HG02973 (cell line): ENCODE measurements around the gene PRSS53.
"Not testable (repeated sequence)": the region's sequence is repeated elsewhere in the genome, so short reads cannot be mapped to it uniquely, and the experiment has no call there.

Experiments used
- ATAC-seq: cut with Tn5 transposase; IDR thresholded peaks from one replicate; pipeline ENCODE4 v1.9.1; 2021; ENCODE audit warnings: moderate library complexity; ENCODE audit not compliant: unreplicated experiment

PRSS53 gene

DNA sequence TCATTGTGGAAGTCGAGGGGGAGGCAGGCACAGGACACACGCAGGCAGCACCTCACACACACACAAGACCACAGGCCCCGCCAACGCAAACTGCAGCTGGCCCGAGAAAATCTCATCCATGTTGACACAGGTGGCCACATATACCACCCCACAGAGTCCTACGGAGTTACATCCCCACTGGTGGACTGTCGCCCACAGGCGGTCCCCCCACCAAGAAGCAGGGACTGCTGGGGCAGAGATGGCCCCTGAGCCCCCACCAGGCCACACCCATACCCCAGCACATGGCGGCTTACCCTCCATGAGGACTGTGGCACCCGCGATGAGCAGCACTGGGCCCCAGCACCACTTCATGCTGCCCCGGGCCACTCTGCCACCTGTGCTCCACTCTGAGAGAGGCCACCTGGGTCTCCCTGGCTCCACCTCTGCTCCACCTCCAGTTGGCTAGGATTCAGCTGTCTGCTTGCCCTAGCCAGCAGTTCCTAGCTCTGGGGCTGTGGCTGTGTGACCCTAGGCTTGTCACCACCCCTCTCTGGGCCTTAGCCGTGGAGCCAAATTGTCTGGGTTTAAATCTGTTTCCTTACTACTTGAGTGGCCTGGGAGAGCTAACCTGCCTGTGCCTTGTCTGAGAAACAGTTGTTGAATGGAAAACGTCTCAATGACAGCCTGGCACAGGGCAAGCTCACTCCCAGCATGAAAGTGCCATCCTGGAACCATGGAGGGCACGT, at the start of gene PRSS53:
TSS of gene PRSS53 (minus strand) at position 485 of the 725 bp plus-strand sequence. CDS start at position 351, 134 bp downstream.
- no peak for ATAC-seq

DNA sequence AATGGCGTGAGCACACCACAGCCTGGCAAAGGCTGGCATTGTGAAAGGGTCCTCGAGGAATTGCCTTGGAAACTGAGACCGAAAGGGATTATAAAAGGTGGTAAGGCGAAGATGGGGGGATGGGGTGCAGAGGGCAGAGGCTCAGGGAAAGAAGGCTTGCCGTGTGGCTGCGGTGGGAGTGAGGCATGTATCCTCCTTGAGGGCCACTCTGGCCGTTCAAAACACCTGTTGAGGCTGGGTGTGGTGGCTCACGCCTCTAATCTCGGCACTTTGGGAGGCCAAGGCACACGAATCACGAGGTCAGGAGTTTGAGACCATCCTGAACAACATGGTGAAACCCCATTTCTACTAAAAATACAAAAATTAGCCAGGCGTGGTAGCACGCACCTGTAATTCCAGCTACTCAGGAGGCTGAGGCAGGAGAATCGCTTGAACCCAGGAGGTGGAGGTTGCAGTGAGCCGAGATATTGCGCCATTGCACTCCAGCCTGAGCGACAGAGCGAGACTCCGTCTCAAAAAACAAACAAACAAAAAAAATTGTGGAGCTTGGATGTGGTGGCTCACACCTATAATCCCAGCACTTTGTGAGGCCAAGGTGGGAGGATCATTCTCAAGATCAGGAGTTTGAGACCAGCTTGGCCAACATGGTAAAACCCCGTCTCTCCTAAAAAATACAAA, 48.2 kb upstream of the PRSS53 start:
- not testable (repeated sequence) for ATAC-seq

DNA sequence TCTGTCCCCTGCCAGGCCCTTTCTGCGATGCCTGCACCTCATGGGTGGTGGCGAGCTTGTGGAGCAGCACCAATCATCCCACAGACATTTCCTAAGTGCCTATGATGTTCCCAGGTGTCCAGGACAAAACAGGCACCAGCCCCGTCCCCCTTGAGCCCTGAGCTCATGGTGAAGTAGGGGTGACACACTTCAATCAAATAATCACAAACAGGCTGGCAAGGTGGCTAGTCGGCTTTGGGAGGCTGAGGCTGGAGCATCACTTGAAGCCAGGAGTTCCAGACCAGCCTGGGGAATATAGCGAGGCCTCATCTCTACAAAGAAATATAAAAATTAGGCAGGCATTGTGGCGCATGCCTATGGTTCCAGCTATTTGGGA, 47.5 kb upstream of the PRSS53 start:
- no peak for ATAC-seq

DNA sequence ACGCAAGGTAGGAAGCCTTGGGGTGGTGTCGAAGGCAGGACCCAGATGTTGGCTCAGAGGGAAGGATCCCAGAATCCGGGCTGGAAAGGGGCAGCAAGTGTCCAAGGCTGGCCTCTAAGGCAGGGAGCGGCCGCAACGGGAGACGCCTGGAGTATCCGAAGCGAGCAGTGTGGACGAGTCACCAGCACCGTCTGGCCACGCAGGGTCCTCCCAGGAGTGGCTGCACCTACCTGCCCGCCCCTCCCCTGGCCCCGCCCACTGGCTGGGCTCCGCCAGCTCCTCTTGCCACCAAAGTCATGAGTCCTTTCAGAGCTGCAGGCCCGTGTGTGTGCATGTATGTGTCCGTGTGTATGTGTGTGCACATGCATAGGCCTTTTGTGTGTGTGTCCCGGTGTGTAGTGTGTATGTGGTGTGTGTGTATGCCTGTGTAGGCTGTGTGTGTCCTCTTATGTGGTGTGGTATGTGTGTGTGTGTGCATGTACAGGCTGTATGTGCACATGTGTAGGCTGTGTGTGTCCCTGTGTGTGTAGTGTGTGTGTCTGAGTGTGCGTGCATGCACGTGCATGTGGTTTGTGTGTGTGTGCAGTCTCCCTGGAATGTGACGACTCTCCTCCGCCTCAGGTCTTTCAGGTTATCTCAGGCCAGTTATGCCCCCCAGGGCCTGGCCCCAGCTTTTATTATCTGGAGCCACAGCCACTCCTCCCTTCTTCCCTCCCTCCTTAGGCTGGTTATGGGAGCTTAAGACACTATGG, 47.0 kb upstream of the PRSS53 start, which contains the start of gene PRSS8:
TSS of gene PRSS8 (minus strand) at position 193 of the 752 bp plus-strand sequence. CDS start 229 bp downstream, outside the sequence.
- ATAC-seq, result no peak

DNA sequence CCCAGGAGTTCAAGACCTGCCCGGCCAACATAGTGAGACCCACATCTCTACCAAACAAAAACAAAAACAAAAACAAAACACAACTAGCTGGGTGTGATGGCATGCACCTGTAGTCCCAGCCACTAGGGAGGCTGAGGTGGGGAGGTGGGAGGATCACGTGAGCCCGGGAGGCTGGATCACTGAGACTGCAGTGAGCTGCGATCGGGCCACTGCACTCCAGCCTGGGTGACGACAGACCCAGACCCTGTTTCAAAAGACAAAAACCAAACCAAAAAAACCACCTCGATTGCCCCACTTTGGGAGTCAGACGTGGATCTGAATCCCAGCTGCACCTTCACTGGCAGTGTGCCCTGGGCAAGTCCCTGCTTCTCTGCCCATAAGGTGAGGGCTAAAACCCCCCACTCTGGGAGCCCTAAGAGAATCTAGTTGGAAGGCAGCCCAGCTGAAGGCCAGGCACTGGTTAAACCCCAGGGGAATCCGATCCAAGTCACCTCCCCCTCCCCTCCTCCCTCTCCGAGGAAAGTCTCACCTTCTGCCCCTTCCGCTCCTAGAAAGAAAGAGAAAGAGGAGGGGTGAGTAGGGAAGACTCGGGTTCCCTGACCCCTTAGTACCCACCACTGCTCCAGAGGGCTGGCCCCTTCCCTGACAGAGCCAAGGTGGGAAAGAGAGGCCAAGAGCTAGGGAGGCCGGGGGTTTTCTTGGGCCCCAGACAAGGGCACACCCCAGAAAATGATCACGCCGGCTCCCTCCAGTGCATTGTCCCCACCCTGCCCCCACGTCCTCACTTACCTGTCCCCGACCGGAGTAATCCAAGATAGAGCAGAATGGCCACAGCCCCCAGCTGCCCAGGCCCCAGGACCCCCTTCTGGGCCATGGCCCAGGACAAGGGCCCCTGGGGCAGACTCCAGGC, 46.1 kb upstream of the PRSS53 start:
- no peak for ATAC-seq

DNA sequence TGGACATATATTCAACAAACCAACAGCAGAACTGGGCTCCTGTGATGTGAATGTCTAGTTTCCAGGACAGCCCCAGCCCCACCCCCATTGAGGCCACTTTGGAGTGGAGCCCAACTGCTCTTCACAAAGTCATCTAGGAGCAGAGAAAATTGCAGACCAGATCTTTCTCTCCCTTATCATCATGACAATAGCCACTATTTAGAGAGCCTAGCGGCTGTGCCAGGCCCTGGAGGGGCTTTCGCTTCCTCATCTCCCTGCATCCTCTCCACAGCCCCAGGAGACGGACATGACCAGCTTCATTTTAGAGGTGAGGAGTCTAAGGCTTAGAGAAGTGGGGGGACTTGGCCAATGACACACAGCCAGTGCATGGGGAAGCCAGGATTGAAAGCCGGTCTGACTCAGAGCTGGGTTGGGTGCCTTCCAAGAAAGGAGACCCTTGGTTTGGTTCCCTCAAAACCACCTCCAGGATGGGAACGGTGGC, 45.4 kb upstream of the PRSS53 start:
- ATAC-seq, result no peak

DNA sequence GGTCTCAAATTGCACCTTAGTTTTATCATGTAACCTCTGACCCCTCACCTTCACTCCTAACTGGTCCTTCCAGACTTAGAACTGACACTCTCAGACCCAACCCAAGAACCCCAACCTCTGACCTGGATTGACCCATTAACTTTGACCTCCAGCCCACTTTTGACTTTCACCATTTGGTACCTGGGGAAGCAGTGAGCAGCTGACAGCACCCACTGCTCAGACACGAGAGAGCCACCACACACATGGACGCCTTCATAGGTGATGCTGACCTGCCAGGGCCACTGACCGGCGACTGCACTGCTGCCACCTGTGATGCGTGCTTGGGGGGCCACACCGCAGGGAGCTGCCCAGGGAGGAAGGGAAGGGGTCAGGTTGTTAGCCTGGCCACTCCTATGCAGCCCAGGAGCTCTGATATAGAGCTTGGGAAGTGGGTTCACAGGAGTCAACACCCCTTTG, 44.3 kb upstream of the PRSS53 start:
- ATAC-seq, result no peak

DNA sequence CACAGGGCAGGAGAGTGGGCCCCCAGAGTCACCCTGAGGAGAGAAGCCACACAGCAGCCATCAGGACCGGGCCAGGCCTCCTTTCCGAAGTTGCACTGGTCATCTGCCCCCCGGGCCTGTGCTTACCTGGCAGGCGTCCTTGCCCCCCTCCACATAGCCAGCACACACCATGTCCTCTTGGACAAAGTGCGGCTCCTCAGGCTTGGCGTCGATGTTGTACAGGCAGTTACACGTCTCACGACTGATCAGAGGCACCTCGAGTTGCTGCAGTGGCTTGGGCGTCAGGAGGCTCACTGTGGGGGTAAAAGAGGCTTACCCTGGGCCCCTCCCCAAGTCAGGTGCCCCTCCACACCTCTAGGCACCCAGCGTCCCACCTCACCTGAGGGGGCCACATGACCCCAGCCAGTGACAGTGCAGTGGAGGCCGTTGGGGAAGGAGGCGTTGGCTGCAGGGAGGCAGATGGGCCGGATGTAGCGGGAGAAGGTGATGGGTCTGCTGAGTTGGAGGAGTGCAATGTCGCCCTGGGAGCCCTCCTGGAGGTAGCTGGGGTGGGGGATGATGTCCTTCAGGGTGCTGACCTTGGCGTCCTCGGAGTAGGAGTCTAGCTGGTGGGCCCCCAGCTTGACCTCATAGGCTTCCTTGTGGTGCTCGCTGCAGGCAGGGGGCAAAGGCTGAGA, 43.7 kb upstream of the PRSS53 start:
- ATAC-seq, result no peak

DNA sequence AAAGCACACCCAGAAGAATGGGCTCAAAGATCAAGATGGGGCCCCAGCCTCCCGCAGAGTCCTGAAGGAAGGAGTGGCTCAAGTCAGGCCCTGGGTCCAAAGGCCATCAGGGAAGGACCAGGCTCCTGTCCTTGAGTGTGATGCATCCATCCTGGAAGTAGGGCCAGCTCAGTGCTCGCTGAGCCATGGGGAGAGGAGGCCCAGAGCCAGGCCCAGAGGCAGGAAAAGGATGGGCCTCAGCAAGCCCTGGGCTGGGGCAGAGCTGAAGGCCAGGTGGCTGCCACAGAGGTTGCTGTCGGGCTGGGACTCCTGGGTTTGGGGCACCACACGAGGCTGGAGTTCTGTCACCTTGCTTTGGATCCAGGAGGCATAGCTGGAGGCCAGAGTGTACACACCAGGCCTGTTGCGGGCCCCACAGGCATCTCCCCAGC, 43.1 kb upstream of the PRSS53 start:
- ATAC-seq, result no peak

DNA sequence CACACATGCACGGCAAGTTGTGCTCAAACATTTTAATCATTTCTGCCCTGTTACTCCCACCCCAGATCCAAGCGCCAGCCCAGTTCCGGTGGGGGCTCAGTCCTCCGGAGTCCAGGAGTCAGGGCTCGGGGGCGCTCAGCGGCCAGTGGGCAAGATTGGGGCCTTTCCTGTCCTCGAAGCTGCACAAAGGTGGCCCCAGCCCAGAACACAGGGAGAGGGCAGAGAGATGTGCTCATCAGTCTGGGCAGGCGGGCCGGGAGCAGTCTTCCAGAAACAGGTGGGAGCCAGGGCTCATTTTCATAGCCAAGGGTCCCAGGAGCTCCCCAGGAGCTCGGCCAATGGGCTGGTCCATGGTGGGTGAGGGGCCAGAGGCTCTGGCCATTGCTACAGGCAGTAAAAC, 42.7 kb upstream of the PRSS53 start:
- no peak for ATAC-seq

DNA sequence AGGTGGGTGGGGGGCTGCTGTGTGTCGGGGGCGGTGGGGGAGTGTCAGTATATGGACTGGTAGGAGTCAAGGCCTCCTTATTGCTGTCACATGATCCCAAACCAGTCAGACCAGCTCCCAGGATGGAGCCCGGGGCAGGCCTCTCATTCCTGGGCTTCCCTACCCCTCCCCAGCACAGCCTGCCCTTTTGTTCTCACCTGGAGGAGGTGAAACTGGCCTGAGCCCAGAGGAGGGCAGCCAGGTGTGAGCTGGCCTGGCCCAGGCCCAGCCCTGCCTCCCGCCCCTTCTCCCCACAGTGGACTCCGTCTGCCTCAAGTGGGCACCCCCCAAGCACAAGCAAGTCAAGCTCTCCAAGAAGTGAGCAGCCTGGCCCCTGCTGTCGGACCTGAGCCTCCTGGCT, 42.2 kb upstream of the PRSS53 start:
- ATAC-seq, result no peak

DNA sequence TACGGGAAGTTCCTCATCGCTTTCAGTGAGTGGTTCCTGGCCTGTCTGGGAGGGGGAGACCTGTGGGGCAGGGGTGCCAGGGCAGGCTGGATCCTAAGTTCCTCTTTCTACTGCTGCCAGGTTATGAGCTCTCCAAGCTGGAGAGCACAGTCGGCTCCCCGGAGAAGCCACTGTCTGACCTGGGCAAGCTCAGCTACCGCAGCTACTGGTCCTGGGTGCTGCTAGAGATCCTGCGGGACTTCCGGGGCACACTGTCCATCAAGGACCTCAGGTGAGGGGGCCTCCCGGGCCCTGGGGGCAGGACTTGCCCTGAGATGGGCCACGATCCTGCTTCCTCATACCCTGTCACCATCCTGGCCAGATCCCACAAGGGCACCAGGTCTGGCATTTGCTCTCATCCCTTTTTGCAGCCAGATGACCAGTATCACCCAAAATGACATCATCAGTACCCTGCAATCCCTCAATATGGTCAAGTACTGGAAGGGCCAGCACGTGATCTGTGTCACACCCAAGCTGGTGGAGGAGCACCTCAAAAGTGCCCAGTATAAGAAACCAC, 41.7 kb upstream of the PRSS53 start:
- no peak for ATAC-seq

DNA sequence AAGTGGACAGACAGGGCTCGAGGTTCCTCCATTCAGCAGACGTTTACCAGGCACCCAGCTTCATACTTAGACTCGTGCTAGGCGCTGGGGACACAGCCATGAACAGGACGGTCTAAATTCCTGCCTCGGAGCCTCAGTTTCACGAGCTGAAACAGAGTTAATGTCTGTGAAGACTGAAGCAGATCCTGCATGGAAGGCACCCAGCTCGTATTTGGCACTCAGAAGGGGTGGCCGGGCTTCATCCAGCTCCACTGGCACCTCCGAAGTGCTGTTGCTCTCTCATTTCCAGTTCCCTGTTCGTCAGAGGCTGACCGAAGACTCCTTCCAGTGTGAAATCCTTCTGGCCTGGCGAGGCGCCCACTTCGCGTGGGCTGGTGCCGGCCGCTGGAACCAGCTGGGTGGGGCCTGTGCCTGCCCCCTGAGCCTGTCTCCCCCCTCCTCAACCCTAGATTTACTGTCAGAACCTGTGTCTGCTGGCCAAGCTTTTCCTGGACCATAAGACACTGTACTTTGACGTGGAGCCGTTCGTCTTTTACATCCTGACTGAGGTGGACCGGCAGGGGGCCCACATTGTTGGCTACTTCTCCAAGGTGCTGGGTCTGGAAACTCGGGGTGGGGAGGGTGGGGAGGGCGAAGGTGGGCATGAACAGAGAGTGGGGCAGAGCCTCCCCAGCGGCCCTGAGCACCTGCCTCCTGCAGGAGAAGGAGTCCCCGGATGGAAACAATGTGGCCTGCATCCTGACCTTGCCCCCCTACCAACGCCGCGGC, 41.0 kb upstream of the PRSS53 start:
- ATAC-seq, result no peak

DNA sequence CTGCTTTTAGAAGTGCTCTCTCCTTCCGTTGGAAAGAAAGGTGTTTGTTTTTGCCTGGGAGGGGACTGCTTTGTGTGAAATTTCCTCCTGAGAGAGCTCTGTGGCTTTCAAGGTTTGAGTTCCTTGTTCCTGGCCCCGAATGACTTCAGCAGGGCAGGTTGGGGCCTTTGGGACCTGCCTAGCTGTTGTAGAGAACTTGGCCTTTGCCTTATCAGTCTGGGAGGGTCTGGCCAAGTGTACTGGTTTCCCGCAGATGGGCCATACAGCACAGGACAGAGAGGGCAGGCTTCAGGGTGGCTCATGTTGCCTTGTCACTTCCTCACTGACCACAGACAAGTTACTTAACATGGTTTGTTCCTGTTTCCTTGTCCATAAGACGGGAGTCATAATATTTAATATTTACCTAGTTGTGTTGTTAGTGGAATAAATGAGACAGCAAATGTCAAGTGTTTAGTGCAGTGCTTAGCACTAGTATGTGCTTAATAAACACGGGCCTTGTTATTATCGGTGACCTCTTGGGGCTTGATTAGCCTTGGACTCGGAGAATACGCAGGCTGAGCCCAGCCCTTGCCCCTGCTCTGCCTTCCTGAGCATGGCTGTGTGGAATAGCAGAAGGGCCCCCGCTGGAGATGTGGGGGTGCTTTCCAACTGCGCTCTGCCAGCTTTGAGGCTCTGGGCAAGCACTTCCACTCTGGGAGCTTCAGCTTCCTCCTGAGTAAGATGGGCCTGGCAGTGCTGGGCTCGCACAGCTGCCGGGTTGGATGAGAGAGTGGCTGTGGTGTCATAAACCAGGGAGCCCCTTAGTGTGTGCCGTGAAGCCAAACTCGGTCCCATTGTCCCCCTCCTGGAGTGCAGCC, 40.2 kb upstream of the PRSS53 start:
- no peak for ATAC-seq

DNA sequence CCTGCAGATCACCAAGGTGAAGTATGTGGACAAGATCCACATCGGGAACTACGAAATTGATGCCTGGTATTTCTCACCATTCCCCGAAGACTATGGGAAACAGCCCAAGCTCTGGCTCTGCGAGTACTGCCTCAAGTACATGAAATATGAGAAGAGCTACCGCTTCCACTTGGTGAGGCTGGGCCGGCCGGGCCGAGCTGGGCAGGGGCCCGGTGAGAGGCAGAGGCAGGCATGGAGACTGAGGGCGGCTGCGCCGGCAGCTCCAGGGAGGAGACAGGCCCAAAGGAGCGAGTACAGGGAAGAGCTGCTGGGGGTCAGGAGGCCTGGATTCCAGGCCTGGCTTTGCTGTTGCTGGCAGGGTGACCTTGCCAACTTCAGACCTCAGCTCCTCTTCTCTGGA, 38.4 kb upstream of the PRSS53 start:
- ATAC-seq, result no peak

DNA sequence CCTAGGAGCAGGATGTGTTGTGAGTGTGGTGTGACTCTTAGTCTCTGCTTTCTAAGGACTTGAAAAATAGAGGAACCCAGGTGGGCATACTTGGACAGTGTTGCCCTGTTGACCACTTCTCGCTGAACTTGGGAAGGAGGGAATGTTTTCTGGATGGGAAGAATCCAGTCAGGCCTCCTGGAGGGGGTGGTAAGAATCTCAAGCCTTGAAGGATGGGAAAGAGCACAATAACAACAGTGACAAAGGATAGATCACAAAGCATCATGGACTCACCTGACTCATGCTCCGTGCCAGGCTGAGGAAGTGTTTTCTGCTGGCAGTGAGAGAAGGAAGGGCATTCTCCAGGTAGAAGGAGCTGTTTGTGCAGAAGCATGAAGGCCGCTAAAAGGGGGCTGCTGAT, 37.1 kb upstream of the PRSS53 start:
- no peak for ATAC-seq

DNA sequence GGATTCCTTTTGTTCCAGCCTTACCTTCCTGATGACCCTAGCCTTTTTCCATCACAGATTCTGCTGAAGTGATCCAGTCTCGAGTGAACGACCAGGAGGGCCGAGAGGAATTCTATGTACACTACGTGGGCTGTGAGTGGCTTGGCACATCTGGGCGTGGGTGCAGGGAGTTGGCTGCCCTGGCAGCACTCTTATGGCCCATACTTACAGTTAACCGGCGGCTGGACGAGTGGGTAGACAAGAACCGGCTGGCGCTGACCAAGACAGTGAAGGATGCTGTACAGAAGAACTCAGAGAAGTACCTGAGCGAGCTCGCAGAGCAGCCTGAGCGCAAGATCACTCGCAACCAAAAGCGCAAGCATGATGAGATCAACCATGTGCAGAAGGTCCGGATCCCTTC, 31.4 kb upstream of the PRSS53 start:
- no peak for ATAC-seq
